Hepatocyte (in vitro differentiated cells): ENCODE results near the gene LOX.

Source experiments
- EZH2 ChIP-seq: fragments of 200-600 bp; sonication (generic); IDR thresholded peaks from 2 replicates; pipeline ENCODE4 v1.6.1; 2016; ENCODE audit warnings: antibody characterized with exemption, mild to moderate bottlenecking, borderline replicate concordance
- EZH2phosphoT487 ChIP-seq: fragments of 200-600 bp; sonication (generic); IDR thresholded peaks from one replicate; pipeline ENCODE4 v1.6.1; 2018; ENCODE audit warnings: antibody characterized with exemption, mild to moderate bottlenecking, low read depth, moderate library complexity; ENCODE audit not compliant: unreplicated experiment, severe bottlenecking
- TF ChIP-seq, protein P1 (sequence below): fragments of 200-600 bp; sonication (generic); IDR thresholded peaks from 2 replicates; pipeline ENCODE4 v1.5.1; 2016; ENCODE audit warnings: antibody characterized with exemption, mild to moderate bottlenecking; ENCODE audit not compliant: poor library complexity

DNA sequence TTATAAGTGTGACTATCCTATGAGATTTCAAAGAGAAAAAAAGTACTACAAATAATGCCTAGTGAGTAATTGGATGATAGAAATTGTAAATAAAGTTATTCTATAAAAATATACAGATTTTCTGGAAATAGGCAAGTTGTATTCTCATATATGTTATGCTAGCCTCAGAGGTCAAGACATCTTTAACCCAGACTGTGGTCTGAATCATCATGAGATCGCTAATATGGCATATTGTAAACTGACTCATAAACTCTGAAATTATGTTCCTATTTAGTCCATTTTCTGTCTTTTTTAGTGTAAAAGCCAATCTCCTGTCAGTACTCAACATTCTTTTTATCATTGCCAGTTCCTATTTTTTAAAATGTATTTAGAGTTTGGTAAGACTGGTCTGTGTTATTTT is 14.2 kb downstream of the LOX start:
- TF ChIP-seq, protein P1, sequence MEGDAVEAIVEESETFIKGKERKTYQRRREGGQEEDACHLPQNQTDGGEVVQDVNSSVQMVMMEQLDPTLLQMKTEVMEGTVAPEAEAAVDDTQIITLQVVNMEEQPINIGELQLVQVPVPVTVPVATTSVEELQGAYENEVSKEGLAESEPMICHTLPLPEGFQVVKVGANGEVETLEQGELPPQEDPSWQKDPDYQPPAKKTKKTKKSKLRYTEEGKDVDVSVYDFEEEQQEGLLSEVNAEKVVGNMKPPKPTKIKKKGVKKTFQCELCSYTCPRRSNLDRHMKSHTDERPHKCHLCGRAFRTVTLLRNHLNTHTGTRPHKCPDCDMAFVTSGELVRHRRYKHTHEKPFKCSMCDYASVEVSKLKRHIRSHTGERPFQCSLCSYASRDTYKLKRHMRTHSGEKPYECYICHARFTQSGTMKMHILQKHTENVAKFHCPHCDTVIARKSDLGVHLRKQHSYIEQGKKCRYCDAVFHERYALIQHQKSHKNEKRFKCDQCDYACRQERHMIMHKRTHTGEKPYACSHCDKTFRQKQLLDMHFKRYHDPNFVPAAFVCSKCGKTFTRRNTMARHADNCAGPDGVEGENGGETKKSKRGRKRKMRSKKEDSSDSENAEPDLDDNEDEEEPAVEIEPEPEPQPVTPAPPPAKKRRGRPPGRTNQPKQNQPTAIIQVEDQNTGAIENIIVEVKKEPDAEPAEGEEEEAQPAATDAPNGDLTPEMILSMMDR: no peak
- TF ChIP-seq EZH2phosphoT487 (no peak), EZH2 (no peak)
